Measurements from ENCODE around the gene GIPC1.
"Not testable (repeated sequence)": the region's sequence is repeated elsewhere in the genome, so short reads cannot be mapped to it uniquely, and the experiment has no call there.

GRCh38 chr19:14462401-14462800 lies 33.5 kb downstream of the GIPC1 start:
- TF ChIP-seq CTCF (conservative IDR thresholded peaks at IDR 0.05); EZH2 (IDR thresholded peaks at IDR 0.05; ENCODE audit: low read depth): not testable (repeated sequence)

Data from PC-9 (cell line).